CD4-positive, alpha-beta memory T cell (primary cell): ENCODE measurements around the gene SELENON. TPM values are rescaled to one million over a fixed set of nuclear protein-coding genes. Genes with fewer than 3 reads are reported as not detected.
A peak's percentile ranks its signal among the peaks of the same experiment; 100 is the strongest.

ENCODE experiments used
- CTCF ChIA-PET: fragments of 350-600 bp; sonication (Branson Sonifier 250); formaldehyde crosslinking; loops from one replicate; lab custom pipeline; 2021; ENCODE audit warnings: inconsistent platforms; ENCODE audit not compliant: partially characterized antibody; lab: Charles Lee
- POLR2A ChIA-PET: fragments of 350-600 bp; sonication (Branson Sonifier 250); formaldehyde crosslinking; loops from one replicate; lab custom pipeline; 2021; ENCODE audit not compliant: partially characterized antibody; lab: Charles Lee
- DNase-seq, 5 donors: peaks; one replicate each; pipeline versions ENCODE4 v3.0.0 to v3.0.0-alpha.2; 2020 to 2022; ENCODE audit warnings: mixed read lengths in 1 of 5
- H3K27ac ChIP-seq: one replicate; pipeline ENCODE4 v1.7.0; 2013; ENCODE audit warnings: low read depth, low read length
- H3K27me3 ChIP-seq: 2 replicates; pipeline ENCODE4 v1.7.0; 2013; ENCODE audit warnings: mild to moderate bottlenecking, low read length, moderate library complexity; ENCODE audit not compliant: insufficient read depth
- H3K36me3 ChIP-seq: 2 replicates; pipeline ENCODE4 v1.7.0; 2013; ENCODE audit warnings: mild to moderate bottlenecking, low read length, moderate library complexity; ENCODE audit not compliant: insufficient read depth
- H3K4me1 ChIP-seq: 2 replicates; pipeline ENCODE4 v1.7.0; 2013; ENCODE audit warnings: mild to moderate bottlenecking, low read length, moderate library complexity; ENCODE audit not compliant: insufficient read depth
- H3K4me3 ChIP-seq, 2 donors: one replicate each; pipeline ENCODE4 v1.7.0; 2013; ENCODE audit warnings: low read length in 2 of 2, mild to moderate bottlenecking in 1 of 2
- H3K9me3 ChIP-seq, 2 donors: one replicate each; pipeline ENCODE4 v1.7.0; 2013; ENCODE audit warnings: low read length in 2 of 2, control low read depth in 1 of 2; ENCODE audit not compliant: control insufficient read depth in 1 of 2
- H3K27ac Mint-ChIP-seq, 7 donors: one replicate each; pipeline ENCODE4 v1.8.0; 2020 to 2021; ENCODE audit warnings: mixed read lengths in 7 of 7, mild to moderate bottlenecking in 6 of 7, inconsistent platforms in 3 of 7, moderate library complexity in 3 of 7
- H3K27me3 Mint-ChIP-seq, 2 donors: one replicate each; pipeline ENCODE4 v1.8.0; 2020 to 2021; ENCODE audit warnings: mixed read lengths in 2 of 2
- H3K36me3 Mint-ChIP-seq, 2 donors: one replicate each; pipeline ENCODE4 v1.8.0; 2020 to 2021; ENCODE audit warnings: mixed read lengths in 2 of 2, inconsistent platforms in 1 of 2, mild to moderate bottlenecking in 1 of 2
- H3K4me1 Mint-ChIP-seq, 4 donors: one replicate each; pipeline ENCODE4 v1.8.0; 2020 to 2021; ENCODE audit warnings: mixed read lengths in 4 of 4, mild to moderate bottlenecking in 1 of 4
- H3K4me3 Mint-ChIP-seq, 8 donors: one replicate each; pipeline ENCODE4 v1.8.0; 2020 to 2021; ENCODE audit warnings: mixed read lengths in 8 of 8, mild to moderate bottlenecking in 7 of 8, moderate library complexity in 6 of 8, inconsistent platforms in 3 of 8
- H3K9me3 Mint-ChIP-seq, 8 donors: one replicate each; pipeline ENCODE4 v1.8.0; 2020 to 2021; ENCODE audit warnings: mixed read lengths in 8 of 8, mild to moderate bottlenecking in 5 of 8, inconsistent platforms in 3 of 8, moderate library complexity in 1 of 8
- intact Hi-C: fragments of 100-400 bp; cut with micrococcal nuclease; formaldehyde crosslinking; loops from one replicate; pipeline ENCODE4 v1.15.1; 2023
- polyA plus RNA-seq, 2 donors: library from polyadenylated mRNA; unstranded; fragments of 300-500 nt; fragmentation: Illumina TruSeq; gene quantifications; one replicate each; pipeline ENCODE4 v1.2.3, GENCODE V29; 2021
- total RNA-seq, 2 experiments: library from RNA; stranded (reverse); gene quantifications; one replicate each; pipeline ENCODE4 v1.2.3, GENCODE V29; 2021

Gene SELENON
- total and polyA plus RNA-seq, 4 experiments from 2014 or later = 0.65 to 26.2 (median 15.6) TPM

- Mint-ChIP-seq H3K9me3 (no peaks in the 10 kb centered on the region), H3K27me3 (no peaks in the 10 kb centered on the region), H3K27ac (peak overlapping the region; percentile 90 to 99 (median 93)), H3K4me1 (peaks cover 48 to 73% (median 51%) of the 10 kb centered on the region in 4 donors), H3K36me3 (peaks cover 12 to 25% of the 10 kb centered on the region in 2 donors), H3K4me3 (peak overlapping the region; percentile 66 to 90 (median 82))
- Histone ChIP-seq H3K27me3 (no peaks in the 10 kb centered on the region), H3K27ac (peak overlapping the region; percentile 45), H3K36me3 (peaks cover 5% of the 10 kb centered on the region), H3K9me3 (no peaks in the 10 kb centered on the region), H3K4me1 (peaks cover 64% of the 10 kb centered on the region), H3K4me3 (peak overlapping the region; percentile 8 to 47)
- CTCF ChIA-PET = interaction anchor here (0.8 to 3.7 kb wide), 17 partner anchors 14 to 273 kb away, joined by 3 to 32 read pairs (median 4); partner anchors contain the start of genes MTFR1L and SELENON
- intact Hi-C loops = loop anchor here (1.0 to 2.0 kb wide), 6 partner anchors 20 to 164 kb away; partner anchors contain the start of gene MAN1C1
- POLR2A ChIA-PET = interaction anchor here (0.6 to 3.7 kb wide), 39 partner anchors 9 to 232 kb away, joined by 3 to 42 read pairs (median 6); partner anchors contain the start of genes LDLRAP1, MAN1C1, MTFR1L and SELENON
- peak; percentile 89 to 97 (median 91) for DNase-seq
These were observed 24.8 kb upstream of the SELENON start for GRCh38 chr1:25774921-25775771.

GRCh38 chr1:25779388-25779787, 20.6 kb upstream of the SELENON start:
- H3K4me1 Mint-ChIP-seq = peaks cover 14 to 31% (median 16%) of the 10 kb centered on the region in 4 donors
- POLR2A ChIA-PET = no interaction called here

GRCh38 chr1:25779894-25780293, 20.1 kb upstream of the SELENON start:
- ChIA-PET POLR2A (no interaction called here), CTCF (interaction anchor here (0.8 to 1.2 kb wide), 2 partner anchors 16 to 171 kb away, joined by 3 read pairs; no protein-coding TSS in a partner anchor)
- Mint-ChIP-seq H3K27ac (peak overlapping the region in 1 of 7 donors; percentile 74), H3K9me3 (no peaks in the 10 kb centered on the region), H3K27me3 (no peaks in the 10 kb centered on the region), H3K36me3 (peaks cover 20 to 30% of the 10 kb centered on the region in 2 donors), H3K4me1 (peaks cover 10 to 26% (median 11%) of the 10 kb centered on the region in 4 donors), H3K4me3 (no peak overlapping the region)
- intact Hi-C loops = no loop called here
- no peak overlapping the region for H3K27ac ChIP-seq
- H3K9me3 ChIP-seq = no peaks in the 10 kb centered on the region
- no peak for DNase-seq
- H3K36me3 ChIP-seq = no peaks in the 10 kb centered on the region
- H3K4me1 ChIP-seq = peaks cover 18% of the 10 kb centered on the region
- no peak overlapping the region for H3K4me3 ChIP-seq
- H3K27me3 ChIP-seq = no peaks in the 10 kb centered on the region

More at GRCh38 chr1:25779388-25779787, 20.6 kb upstream of the SELENON start:
- peaks cover 22% of the 10 kb centered on the region for H3K4me1 ChIP-seq
- no peaks in the 10 kb centered on the region for H3K9me3 ChIP-seq
- Mint-ChIP-seq H3K9me3 (no peaks in the 10 kb centered on the region), H3K27me3 (no peaks in the 10 kb centered on the region), H3K27ac (no peak overlapping the region), H3K36me3 (peaks cover 15 to 28% of the 10 kb centered on the region in 2 donors), H3K4me3 (no peak overlapping the region)
- no peak for DNase-seq
- H3K4me3 ChIP-seq = no peak overlapping the region
- no peak overlapping the region for H3K27ac ChIP-seq
- no peaks in the 10 kb centered on the region for H3K27me3 ChIP-seq
- intact Hi-C loops = no loop called here
- H3K36me3 ChIP-seq = no peaks in the 10 kb centered on the region
- CTCF ChIA-PET = interaction anchor here (1.2 kb wide), 1 partner anchor 17 kb away, joined by 3 read pairs; no protein-coding TSS in a partner anchor

- peaks cover 4 to 19% (median 6%) of the 10 kb centered on the region in 4 donors for H3K4me1 Mint-ChIP-seq
- DNase-seq = no peak
- POLR2A ChIA-PET = interaction anchor here (0.5 kb wide), 1 partner anchor 813 kb away, joined by 3 read pairs; no protein-coding TSS in a partner anchor
- no peaks in the 10 kb centered on the region for H3K27me3 Mint-ChIP-seq
- no peak overlapping the region for H3K4me3 Mint-ChIP-seq
- peaks cover 20 to 29% of the 10 kb centered on the region in 2 donors for H3K36me3 Mint-ChIP-seq
- no peak overlapping the region for H3K4me3 ChIP-seq
- H3K27ac ChIP-seq = no peak overlapping the region
- H3K9me3 ChIP-seq = no peaks in the 10 kb centered on the region
- H3K27ac Mint-ChIP-seq = no peak overlapping the region
- H3K27me3 ChIP-seq = no peaks in the 10 kb centered on the region
- peaks cover 12% of the 10 kb centered on the region for H3K4me1 ChIP-seq
- intact Hi-C loops = no loop called here
- H3K36me3 ChIP-seq = no peaks in the 10 kb centered on the region
- H3K9me3 Mint-ChIP-seq = no peaks in the 10 kb centered on the region
- CTCF ChIA-PET = interaction anchor here (0.8 to 1.2 kb wide), 2 partner anchors 15 to 172 kb away, joined by 3 read pairs; no protein-coding TSS in a partner anchor
These were observed 19.5 kb upstream of the SELENON start for GRCh38 chr1:25780318-25781129.

- no peaks in the 10 kb centered on the region for H3K36me3 ChIP-seq
- H3K9me3 ChIP-seq = no peaks in the 10 kb centered on the region
- no peak overlapping the region for H3K4me3 Mint-ChIP-seq
- CTCF ChIA-PET = no interaction called here
- H3K36me3 Mint-ChIP-seq = peaks cover 20 to 30% of the 10 kb centered on the region in 2 donors
- no peaks in the 10 kb centered on the region for H3K27me3 ChIP-seq
- peaks cover 7% of the 10 kb centered on the region for H3K4me1 ChIP-seq
- no peak overlapping the region for H3K4me3 ChIP-seq
- DNase-seq = no peak
- intact Hi-C loops = no loop called here
- H3K27ac Mint-ChIP-seq = peak overlapping the region in 1 of 7 donors; percentile 52
- no peak overlapping the region for H3K27ac ChIP-seq
- no peaks in the 10 kb centered on the region for H3K27me3 Mint-ChIP-seq
- H3K9me3 Mint-ChIP-seq = no peaks in the 10 kb centered on the region
- POLR2A ChIA-PET = interaction anchor here (0.5 kb wide), 1 partner anchor 813 kb away, joined by 3 read pairs; no protein-coding TSS in a partner anchor
- peaks cover 0 to 14% (median 3%) of the 10 kb centered on the region in 4 donors for H3K4me1 Mint-ChIP-seq
These were observed 18.9 kb upstream of the SELENON start for GRCh38 chr1:25781130-25781433.

GRCh38 chr1:25782608-25783201, 17.3 kb upstream of the SELENON start:
- CTCF ChIA-PET = no interaction called here
- POLR2A ChIA-PET = no interaction called here
- H3K36me3 ChIP-seq = no peaks in the 10 kb centered on the region
- H3K4me1 ChIP-seq = no peaks in the 10 kb centered on the region
- Mint-ChIP-seq H3K9me3 (no peaks in the 10 kb centered on the region), H3K4me1 (peaks cover 0 to 3% (median 0%) of the 10 kb centered on the region in 4 donors), H3K4me3 (peak overlapping the region in 1 of 8 donors; percentile 10), H3K27ac (peak overlapping the region in 4 of 7 donors; percentile 2 to 68 (median 58)), H3K27me3 (no peaks in the 10 kb centered on the region), H3K36me3 (peaks cover 20 to 39% of the 10 kb centered on the region in 2 donors)
- no peaks in the 10 kb centered on the region for H3K27me3 ChIP-seq
- no peak overlapping the region for H3K4me3 ChIP-seq
- H3K9me3 ChIP-seq = no peaks in the 10 kb centered on the region
- no peak overlapping the region for H3K27ac ChIP-seq
- no peak for DNase-seq
- intact Hi-C loops = no loop called here
